IPS DF 6.9 (cell line): ENCODE data around the gene STARD9.

Experiments
- DNase-seq: peaks from one replicate; pipeline ENCODE4 v3.0.0-alpha.2; 2013; ENCODE audit warnings: low read depth, low spot score
- H3K27ac ChIP-seq: one replicate; pipeline ENCODE4 v1.5.1; 2013; ENCODE audit warnings: low read length, control low read depth
- H3K27me3 ChIP-seq: 2 replicates; pipeline ENCODE4 v1.6.1; 2013; ENCODE audit warnings: mild to moderate bottlenecking, low read length; ENCODE audit not compliant: control insufficient read depth, insufficient read depth
- H3K36me3 ChIP-seq: 2 replicates; pipeline ENCODE4 v1.6.1; 2013; ENCODE audit warnings: low read length; ENCODE audit not compliant: control insufficient read depth, insufficient read depth
- H3K4me1 ChIP-seq: 2 replicates; pipeline ENCODE4 v1.6.1; 2013; ENCODE audit warnings: low read length; ENCODE audit not compliant: control insufficient read depth, insufficient read depth
- H3K4me3 ChIP-seq: 2 replicates; pipeline ENCODE4 v1.5.1; 2013; ENCODE audit warnings: mild to moderate bottlenecking, low read length
- H3K9me3 ChIP-seq: 2 replicates; pipeline ENCODE4 v1.6.1; 2013; ENCODE audit warnings: low read length, inconsistent platforms; ENCODE audit not compliant: control insufficient read depth, insufficient read depth
- WGBS: extraction: QIAGEN DNeasy Blood & Tissue Kit; methylation state at CpG from one replicate; pipeline ENCODE4 v1.1.7; 2013; ENCODE audit warnings: mixed read lengths, missing lambda C conversion rate; ENCODE audit not compliant: insufficient read length, insufficient coverage; 5-methylcytosine and 5-hydroxymethylcytosine counted together

STARD9 gene

DNA sequence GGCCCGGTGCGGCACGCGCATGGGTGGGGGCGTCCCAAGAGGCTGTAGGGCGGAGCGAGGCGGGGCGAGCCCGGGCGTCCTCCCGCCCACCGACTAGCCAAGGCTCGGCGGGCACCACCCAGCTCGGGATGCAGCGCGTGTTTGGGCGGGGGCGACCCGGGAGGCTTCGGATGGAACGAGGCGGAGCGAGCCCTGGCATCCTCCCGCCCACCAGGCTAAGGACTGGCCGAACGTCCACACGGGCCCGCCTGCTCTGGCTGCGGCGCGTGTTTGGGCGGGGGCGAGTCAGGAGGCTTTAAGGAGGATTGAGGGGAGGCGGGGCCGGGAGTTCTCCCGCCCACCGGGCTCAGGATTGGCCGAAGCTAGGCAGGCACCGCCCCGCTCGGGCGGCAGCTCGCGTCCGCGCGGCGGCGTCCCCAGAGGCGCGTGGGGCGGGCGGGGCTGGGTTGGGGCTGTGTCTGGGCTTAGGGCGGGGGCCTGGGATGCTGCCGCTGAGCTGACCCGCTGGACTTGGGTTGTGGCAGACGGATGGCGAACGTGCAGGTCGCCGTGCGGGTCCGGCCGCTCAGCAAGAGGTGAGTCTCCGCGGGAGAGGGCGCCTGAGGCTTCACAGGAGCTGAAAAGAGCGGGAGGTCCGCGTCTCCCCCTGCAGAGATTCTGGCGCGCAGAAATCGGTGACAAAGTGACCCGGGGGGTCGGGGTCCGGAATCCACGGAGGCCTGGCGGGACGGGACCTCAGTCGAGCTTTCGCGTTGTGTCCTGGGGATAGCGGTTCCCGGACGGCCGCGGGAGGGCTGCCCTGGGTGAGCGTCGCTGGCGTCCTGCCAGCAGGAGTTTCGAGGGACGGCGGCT is at the start of gene STARD9:
STARD9 (plus strand) TSS at position 419 of the 852 bp plus-strand sequence; CDS start at position 529, 110 bp downstream.
- H3K9me3 ChIP-seq = no peaks in the 10 kb centered on the region
- no peak within 1 kb of the TSS for H3K27ac ChIP-seq
- H3K36me3 ChIP-seq = no peaks in the 10 kb centered on the region
- H3K4me3 ChIP-seq = peak within 1 kb of the TSS; percentile 62; the same call in 1 of the 2 replicates
- no CpG with 5 or more reads among the region's 95 CpGs for WGBS
- H3K27me3 ChIP-seq = peaks cover 5% of the 10 kb centered on the region; the same call in 1 of the 2 replicates
- no peaks in the 10 kb centered on the region for H3K4me1 ChIP-seq
- DNase-seq = peak; percentile 95

DNA sequence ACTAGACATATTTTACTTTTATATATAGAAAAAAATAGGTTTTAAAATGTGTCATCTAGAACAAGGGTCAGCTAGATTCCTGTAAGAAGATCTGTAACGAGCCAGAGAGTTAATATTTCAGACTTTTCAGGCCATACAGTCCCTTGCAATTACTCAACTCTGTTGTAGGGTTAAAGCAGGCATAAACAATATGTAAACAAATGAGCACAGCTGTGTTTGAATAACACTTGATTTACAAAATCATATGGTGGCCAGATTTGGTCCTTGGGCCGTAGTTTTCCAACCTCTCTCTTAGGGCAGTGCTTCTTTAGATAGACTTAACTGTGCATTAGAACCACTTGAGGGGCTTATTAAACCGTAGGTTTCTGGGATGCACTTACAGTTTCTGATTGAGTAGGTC is 46.4 kb upstream of the STARD9 start:
- DNase-seq = no peak
- Histone ChIP-seq H3K9me3 (no peaks in the 10 kb centered on the region), H3K27ac (no peak overlapping the region), H3K4me1 (no peaks in the 10 kb centered on the region), H3K27me3 (no peaks in the 10 kb centered on the region), H3K4me3 (no peak overlapping the region), H3K36me3 (peaks cover 4% of the 10 kb centered on the region; the same call in 1 of the 2 replicates)
- WGBS = no CpG with 5 or more reads among the region's 3 CpGs

DNA sequence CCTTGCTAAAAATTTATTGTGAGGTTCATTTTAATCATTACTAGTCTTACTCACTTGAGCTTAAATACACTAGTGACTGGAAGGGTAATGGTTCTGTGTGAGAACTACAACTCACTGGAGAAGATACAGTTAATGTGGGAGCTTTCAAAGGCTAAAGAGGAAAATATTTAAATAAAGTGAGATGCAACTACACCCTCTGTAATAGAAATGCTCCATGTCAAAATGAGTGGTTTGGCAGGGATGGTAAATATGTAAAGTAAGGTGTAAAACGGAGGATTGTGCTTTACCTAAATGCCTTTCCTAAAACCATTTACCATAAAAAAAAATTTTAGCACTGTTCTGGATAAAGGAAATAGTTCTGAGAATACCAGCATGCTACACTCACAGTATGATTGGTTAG is 42.2 kb upstream of the STARD9 start:
- no peak overlapping the region for H3K4me3 ChIP-seq
- H3K9me3 ChIP-seq = no peaks in the 10 kb centered on the region
- no CpG with 5 or more reads among the region's 1 CpG for WGBS
- H3K36me3 ChIP-seq = peaks cover 4% of the 10 kb centered on the region; the same call in 1 of the 2 replicates
- no peaks in the 10 kb centered on the region for H3K27me3 ChIP-seq
- no peaks in the 10 kb centered on the region for H3K4me1 ChIP-seq
- no peak overlapping the region for H3K27ac ChIP-seq
- DNase-seq = no peak

DNA sequence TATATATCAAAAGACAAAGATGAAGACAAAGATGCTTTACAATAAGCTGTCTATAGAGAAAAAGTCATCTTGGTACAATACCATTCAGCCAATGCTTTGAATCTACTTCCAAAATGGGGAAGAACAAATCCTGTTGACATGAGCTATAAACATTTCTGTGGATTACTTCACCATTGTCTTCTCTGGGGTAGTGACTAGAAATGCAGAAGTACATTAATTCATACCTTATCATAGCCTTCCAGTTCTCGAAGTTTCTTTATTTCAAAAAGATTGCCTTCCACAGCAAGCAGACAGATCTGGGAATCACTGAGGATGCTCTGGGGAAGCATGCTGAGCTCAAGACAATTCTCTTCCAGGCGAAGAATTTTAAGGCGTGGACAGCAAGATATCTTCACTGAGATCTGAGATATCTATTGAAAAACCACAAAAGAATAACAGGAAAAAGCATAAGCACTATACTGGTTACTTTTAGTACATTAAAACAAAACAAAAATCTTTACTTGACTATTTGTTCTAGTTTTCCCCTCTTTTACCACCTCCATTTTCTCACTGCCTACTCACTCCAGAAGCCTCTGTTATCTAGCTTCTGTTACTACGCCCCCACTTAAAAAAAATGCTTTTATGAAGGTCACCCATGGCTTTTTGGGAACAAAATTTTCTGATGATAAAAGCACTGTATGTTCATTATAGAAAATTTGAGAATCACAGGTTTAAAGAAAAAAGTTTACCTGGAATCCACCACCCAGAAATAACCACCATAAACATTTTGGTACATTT is 30.4 kb upstream of the STARD9 start:
- no peaks in the 10 kb centered on the region for H3K27me3 ChIP-seq
- no peak overlapping the region for H3K4me3 ChIP-seq
- no peaks in the 10 kb centered on the region for H3K4me1 ChIP-seq
- no peaks in the 10 kb centered on the region for H3K9me3 ChIP-seq
- no peak overlapping the region for H3K27ac ChIP-seq
- no peaks in the 10 kb centered on the region for H3K36me3 ChIP-seq
- WGBS = no CpG with 5 or more reads among the region's 4 CpGs
- DNase-seq = no peak

DNA sequence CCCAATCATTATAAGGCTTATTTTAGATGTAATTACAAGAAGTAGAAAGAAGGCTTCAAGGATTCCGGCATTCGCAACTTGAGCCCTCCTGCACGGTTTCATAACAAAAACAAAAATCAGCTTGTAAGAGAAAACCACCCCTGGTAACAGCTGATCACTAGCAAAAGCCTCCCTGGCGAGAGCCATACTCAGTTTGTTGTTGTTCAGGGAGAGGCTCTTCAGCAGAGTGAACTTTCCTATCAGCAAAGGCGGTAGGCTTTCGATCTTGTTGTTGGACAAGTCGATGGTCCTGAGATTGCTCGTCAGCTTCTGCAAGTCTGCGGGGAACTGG is 27.5 kb upstream of the STARD9 start:
- no peaks in the 10 kb centered on the region for H3K9me3 ChIP-seq
- H3K4me1 ChIP-seq = no peaks in the 10 kb centered on the region
- H3K27me3 ChIP-seq = no peaks in the 10 kb centered on the region
- H3K36me3 ChIP-seq = no peaks in the 10 kb centered on the region
- H3K4me3 ChIP-seq = peak overlapping the region; percentile 77
- DNase-seq = no peak
- WGBS = no CpG with 5 or more reads among the region's 9 CpGs
- no peak overlapping the region for H3K27ac ChIP-seq

DNA sequence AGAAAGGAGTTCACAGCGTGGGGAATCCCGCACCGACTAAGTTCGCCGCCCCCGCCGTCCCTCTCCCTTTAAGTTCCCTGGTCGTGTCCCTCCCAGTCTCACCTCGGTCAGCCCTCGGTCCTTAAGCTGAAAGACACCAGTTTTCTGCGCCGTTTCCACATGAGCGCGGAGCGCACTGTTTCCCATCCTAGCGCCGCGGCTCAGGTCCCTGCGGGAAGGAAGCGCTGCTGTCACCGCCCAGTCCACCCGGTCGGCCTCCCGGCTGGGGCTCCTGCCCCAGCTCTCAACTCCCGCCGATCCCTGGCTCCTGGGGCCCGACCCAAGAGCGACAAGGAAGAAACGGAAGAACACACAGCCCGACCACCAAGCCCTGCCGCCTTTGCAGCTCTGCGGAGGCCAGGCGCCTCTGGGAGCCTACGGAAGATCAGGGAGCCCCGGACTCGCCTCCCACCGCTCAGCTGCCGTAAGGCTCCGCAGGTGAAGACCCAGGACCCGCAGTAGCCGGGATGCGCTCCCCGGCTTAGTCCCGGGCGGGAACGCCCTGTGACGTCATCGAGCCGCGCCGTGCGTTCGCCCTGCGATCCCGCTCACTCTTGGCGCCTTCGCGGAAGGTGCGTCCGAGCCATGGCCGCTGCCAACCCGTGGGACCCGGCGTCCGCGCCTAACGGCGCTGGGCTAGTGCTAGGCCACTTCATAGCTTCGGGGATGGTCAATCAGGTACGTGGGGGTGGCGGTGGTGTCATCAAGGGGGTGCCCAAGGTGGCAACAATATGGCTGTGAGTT is 27.0 kb upstream of the STARD9 start, which contains the start of the genes HAUS2 and LRRC57:
HAUS2 (plus strand) TSS at position 590 of the 783 bp plus-strand sequence; CDS start at position 625, 35 bp downstream.
LRRC57 (minus strand) TSS at position 545 of the 783 bp plus-strand sequence; CDS start at position 186, 359 bp downstream.
- Histone ChIP-seq H3K27ac (no peak within 1 kb of the TSS), H3K9me3 (no peaks in the 10 kb centered on the region), H3K36me3 (no peaks in the 10 kb centered on the region), H3K4me1 (no peaks in the 10 kb centered on the region), H3K27me3 (no peaks in the 10 kb centered on the region), H3K4me3 (peak within 1 kb of the TSS; percentile 77)
- DNase-seq = peak; percentile 82
- no CpG with 5 or more reads among the region's 71 CpGs for WGBS

DNA sequence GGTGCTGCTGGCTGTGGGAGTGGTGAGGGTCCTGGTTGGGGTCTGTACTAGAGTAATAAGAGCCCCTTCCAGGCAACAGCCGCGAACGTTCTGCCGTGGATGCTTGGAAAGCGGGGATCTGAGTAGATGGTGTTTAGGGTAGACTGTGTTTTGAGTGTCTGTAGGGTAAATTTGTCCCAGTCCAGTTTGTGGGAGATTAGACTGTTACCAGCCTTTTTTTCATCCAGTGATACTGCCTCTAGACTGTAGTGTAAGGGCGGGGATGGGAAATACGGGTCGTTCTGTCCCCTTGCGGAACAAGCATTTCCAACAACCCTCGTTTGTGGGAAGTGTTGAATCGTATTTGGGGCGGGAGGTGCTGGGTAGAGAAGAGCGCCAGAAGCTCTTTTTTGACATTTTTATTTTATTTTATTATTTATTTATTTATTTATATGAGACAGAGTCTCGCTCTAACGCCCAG is 26.3 kb upstream of the STARD9 start:
- no peaks in the 10 kb centered on the region for H3K27me3 ChIP-seq
- H3K4me3 ChIP-seq = peak overlapping the region; percentile 77
- WGBS = no CpG with 5 or more reads among the region's 15 CpGs
- H3K36me3 ChIP-seq = no peaks in the 10 kb centered on the region
- no peak for DNase-seq
- no peak overlapping the region for H3K27ac ChIP-seq
- no peaks in the 10 kb centered on the region for H3K4me1 ChIP-seq
- no peaks in the 10 kb centered on the region for H3K9me3 ChIP-seq

DNA sequence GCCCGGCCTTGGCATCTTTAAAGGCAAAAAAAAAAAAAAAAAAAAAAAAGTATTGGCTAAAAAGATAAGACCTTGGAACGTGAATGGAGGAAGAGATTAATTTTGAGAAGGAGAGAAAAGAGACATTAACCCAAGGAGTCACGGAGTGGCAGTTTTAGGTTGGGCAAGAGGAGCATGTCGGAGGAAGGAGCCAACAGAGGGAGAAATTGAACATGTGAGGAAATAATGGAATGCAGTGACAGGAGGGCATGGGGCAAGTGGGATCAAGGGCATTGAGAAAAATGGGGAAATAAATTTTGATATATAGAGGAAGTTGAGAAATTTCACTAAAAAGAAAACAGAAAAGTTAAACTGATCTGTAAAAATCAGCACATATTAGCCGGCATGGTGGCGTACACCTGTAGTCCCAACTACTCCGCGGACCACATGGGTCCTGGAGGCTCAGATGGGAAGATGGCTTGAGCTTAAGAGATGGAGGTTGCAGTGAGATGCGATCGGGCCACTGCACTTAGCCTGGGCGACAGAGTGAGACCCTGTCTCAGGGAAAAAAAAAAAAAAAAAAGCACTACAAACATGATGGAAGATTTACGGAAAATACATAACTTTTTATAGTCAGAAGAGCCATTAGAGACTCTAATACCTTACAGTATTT is 25.5 kb upstream of the STARD9 start:
- no peaks in the 10 kb centered on the region for H3K27me3 ChIP-seq
- no peak overlapping the region; the same call in 1 of the 2 replicates for H3K4me3 ChIP-seq
- WGBS = no CpG with 5 or more reads among the region's 12 CpGs
- H3K4me1 ChIP-seq = no peaks in the 10 kb centered on the region
- no peaks in the 10 kb centered on the region for H3K36me3 ChIP-seq
- no peak for DNase-seq
- H3K27ac ChIP-seq = no peak overlapping the region
- no peaks in the 10 kb centered on the region for H3K9me3 ChIP-seq

DNA sequence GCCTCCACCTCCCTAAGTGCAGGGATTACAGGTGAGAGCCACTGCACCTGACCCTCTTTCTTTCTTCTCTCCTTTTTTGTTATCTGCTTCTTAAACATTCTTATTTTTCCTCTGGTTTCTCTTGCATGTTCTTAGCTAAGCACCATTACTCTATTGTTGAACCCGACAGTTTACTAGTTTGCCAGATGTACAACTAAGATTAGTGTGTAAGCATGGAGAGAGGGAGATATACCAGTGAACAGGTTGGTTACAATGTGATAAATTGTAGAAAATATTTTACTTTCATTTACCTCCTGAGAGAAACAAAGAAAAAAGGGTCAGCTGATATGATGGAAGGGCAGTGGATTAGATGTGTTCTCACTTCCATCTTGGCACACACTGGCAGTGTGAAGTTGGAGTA is 21.9 kb upstream of the STARD9 start:
- no peaks in the 10 kb centered on the region for H3K27me3 ChIP-seq
- H3K36me3 ChIP-seq = 0 out of 2 replicates have a peak, but pooled peaks cover 1% of the 10 kb centered on the region
- H3K27ac ChIP-seq = no peak overlapping the region
- H3K4me1 ChIP-seq = no peaks in the 10 kb centered on the region
- H3K9me3 ChIP-seq = no peaks in the 10 kb centered on the region
- no CpG with 5 or more reads among the region's 1 CpG for WGBS
- DNase-seq = no peak
- H3K4me3 ChIP-seq = no peak overlapping the region
